Fibroblast of the conjunctiva (primary cell): ENCODE data around the gene AOX1.
"Not testable (repeated sequence)": the region's sequence is repeated elsewhere in the genome, so short reads cannot be mapped to it uniquely, and the experiment has no call there.

Experiments
- DNase-seq: peaks from one replicate; pipeline ENCODE4 v3.0.0-alpha.2; 2010; ENCODE audit warnings: low read depth

Gene AOX1

DNA sequence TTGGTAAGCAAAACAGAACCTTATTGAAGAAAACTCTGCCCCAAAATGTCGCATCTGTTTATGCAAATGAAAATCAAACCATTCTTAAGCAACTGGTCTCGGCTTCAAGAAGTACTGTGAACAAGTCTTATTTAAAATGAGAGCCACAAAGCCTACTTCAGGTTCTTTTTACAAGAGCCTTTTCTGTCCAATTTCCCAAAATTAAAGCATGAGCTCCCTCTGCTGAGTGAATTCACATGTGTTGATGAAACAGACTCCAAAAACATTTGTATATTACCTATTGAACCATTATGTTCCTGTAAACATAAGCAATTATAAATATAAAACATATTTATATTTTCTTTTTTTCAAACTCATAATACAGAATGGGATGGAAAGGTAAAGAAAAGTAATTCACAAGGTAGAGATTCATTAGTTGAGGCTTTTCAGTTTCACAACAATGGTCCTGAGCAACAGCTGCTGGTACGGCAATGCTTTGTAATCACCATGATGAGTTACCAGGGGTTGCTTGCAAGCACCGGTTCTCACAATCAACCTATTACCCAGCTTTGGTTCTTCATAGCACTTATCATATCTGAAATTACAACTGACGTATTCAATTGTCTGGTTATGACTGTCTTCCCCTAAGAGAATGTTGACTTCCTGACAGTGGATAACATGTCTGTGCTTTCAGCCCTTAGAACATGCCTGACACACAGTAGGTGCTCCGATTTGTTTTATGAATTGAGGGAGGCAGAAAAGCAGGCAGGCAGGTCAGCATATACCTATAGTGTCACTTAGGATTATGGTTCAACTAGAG is 117.5 kb downstream of the AOX1 start:
- DNase-seq, result peak; percentile 78

DNA sequence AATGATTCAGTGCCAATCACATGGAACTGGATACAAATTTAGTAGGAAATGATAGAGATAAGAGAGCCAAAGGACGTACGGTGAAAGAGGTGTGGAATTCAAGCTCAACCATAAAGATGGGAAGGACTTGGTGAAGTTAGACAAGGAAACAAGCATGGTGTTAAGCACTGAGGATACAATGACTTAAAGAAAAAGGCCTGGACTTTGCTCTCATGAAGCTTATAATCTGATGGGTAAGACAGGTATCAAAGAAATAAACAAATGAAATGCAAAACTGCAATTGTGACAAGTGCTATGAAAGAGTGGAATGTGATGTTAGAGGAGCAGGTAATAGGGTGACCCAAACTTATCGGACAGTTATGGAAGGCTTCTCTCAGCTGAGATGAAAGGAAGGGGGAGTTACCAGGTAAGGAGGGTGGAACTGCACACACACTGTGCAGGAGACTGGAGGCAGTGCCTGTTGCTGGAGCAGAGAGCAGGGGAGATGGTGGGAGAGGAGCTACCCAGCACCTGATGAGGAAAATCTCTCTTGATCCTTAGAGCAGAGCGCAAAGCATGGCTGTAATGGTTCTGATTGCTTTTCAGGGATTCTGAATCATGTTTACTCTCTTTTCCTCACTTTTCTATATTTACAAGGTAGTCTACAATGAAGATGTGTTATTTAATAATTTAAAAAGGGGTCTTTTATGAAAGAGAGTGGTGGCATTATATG is 118.3 kb downstream of the AOX1 start:
- no peak for DNase-seq

DNA sequence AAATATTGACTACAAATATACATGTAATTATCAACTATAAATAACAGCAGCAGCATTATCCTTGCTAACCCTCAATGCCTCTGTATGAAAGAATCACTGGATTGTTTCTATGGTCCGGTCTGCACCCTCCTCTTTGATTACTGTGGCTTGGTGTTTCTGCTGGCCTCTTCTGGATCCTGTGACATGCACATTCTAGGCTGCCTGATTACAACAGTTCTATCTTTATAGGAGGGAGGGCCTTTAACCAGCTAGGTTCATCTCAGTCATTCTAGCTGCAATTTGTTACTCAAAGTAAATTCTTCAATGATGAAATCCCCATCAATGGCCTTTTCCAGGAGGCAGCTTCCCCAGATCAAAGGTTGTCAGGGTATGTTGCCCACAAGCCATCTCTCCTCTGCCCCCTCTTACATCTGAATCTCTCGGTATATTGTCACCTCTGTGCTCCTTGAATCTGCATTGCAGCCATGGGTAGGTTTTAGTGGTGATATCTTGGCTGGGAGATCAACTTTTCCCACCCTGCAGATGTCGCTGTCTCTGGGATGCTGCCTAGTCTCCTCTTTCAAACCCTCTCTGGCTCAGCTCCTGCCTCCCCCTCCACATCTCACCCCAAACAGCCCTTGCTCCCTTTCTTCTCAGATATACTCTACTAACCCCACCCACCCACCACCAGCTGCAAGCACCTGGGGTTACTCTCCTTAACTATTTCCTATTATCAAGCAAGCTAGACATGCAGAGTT is 119.7 kb downstream of the AOX1 start:
- peak; percentile 13 for DNase-seq

DNA sequence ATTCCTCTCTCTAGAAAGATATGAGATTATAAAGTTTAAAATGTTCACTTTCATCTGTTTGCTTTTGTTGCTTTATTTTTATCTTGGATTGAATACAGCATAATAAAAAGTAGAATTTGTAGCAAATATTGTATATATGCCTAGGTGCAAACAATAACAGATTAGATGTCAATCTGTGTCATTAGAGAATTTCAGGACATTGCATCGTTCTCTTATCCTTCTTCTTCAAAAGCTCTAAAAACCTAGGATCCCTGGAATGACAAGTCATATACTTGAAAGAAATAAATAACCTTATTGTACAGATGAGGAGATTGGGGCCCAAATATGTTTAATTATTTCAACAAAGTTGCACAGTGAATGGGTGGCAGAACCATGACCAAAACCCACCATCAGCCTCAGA is 123.1 kb downstream of the AOX1 start:
- DNase-seq, result peak; percentile 4

DNA sequence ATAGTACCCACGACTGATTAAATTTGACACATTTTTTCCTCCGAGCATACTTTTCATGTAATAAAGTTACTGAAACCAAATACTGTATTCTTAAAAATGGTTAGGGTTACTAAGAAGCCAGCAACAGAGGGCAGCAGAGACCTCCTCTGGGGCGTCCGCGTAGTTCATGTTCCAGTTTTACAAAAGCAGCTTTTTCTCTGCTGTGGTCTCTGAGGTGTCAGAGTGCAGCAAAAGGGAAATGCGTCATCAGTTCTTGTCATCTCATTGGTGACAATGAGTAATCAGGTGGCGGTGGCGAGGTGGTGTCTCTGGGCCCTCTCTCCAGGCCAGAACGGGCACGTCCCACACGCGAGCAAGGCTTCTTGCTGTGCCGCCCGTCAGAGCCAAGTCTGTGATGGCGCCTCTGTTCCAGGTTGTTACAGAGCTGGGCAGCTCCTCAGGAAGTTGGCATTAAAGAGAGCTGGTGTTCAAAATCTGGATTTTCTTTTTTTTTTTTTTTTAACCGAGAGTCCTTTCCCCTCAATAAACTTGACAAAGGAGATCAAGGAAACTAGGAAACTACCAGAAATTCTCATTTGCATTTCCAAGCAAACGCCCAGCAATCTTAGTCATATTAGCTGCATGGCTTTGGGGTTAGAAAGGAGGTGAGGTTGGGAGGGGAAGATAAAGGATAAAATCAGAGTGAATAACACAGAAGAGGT is 127.3 kb downstream of the AOX1 start:
- peak; percentile 85 for DNase-seq

DNA sequence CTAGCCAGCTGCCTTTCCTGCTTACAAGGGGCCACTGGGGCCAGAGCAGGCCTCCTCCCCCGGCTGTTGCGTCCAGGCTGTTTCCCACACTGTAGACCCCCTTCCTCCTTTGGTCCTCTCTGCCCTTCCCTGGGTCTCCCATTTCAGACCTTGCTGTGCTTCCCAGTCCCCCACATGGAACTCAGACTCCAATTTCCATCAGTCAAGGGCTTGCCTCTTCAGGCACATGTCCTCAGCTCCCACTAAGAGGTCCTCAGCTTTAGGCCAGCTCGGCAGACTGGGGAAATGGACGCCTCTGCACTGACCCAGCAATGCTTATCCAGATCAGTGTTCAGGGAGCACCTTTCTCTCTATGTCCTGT is 127.9 kb downstream of the AOX1 start:
- no peak for DNase-seq

DNA sequence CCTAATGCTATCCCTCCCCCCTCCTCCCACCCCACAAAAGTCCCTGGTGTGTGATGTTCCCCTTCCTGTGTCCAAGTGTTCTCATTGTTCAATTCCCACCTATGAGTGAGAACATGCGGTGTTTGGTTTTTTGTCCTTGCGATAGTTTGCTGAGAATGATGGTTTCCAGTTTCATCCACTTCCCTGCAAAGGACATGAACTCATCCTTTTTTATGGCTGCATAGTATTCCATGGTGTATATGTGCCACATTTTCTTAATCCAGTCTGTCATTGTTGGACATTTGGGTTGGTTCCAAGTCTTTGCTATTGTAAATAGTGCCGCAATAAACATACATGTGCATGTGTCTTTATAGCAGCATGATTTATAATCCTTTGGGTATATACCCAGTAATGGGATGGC is 129.2 kb downstream of the AOX1 start:
- not testable (repeated sequence) for DNase-seq

DNA sequence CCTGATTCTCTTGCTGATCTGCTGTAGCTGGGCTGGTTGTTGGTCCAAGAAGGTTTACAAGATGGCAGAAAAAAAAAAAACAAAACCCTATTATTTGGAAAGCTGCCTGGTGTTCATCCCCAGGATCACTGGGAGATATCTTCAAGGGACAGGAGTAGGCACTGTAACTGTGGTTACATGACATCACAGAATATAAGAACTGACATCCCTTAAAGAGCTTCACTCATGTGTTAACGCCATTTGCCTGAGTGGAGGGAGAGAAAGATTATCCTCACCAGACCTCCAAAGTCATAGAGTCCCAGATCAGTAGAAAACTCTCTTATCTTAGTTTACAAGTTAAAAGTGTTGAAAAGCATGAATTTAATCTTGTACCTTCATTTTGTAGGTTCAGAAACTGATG is 130.6 kb downstream of the AOX1 start:
- no peak for DNase-seq
